Measurements from ENCODE around the gene ARFGAP1. TPM values are rescaled to one million over a fixed set of nuclear protein-coding genes. Genes with fewer than 3 reads are reported as not detected.

Gene ARFGAP1
- total and polyA plus RNA-seq, 2 of the 8 experiments (the other 6 are each of a cell fraction or from before 2014, with no cell fraction given), result 93.7 to 100 TPM

- Histone ChIP-seq H3K36me3 (ENCODE audit: control insufficient read depth in 2 of 4, insufficient read depth in 4 of 4, low read length in 3 of 4) (peaks cover 0 to 41% (median 12%) of the 10 kb centered on the region in 4 experiments; a peak in 5 of 8 replicates), H2AFZ (ENCODE audit: low read length) (no peak overlapping the region), H3K4me2 (ENCODE audit: insufficient read depth in 1 of 2, low read depth in 2 of 2, low read length in 2 of 2) (no peak overlapping the region), H3K79me2 (ENCODE audit: control insufficient read depth in 1 of 2, insufficient read depth in 2 of 2, low read length in 2 of 2) (no peaks in the 10 kb centered on the region), H3K56ac (replicated peaks; ENCODE audit: insufficient read length, low read depth, low read length) (no peak overlapping the region), H3K23ac (ENCODE audit: insufficient read length) (no peak overlapping the region), H4K20me1 (replicated peaks in 1 of 2; ENCODE audit: control insufficient read depth in 1 of 2, insufficient read depth in 2 of 2, low read length in 2 of 2) (peaks cover 3 to 15% of the 10 kb centered on the region in 2 experiments), H3K79me1 (ENCODE audit: low read depth, low read length) (no peaks in the 10 kb centered on the region), H2BK5ac (ENCODE audit: low read depth, low read length) (no peak overlapping the region), H3K27ac (ENCODE audit: low read depth, low read length) (no peak overlapping the region), H3K14ac (ENCODE audit: insufficient read length) (no peak overlapping the region), H4K5ac (ENCODE audit: insufficient read length, low read depth, low read length) (no peak overlapping the region), H3K4me1 (replicated peaks in 1 of 4; ENCODE audit: control insufficient read depth in 3 of 4, insufficient read depth in 4 of 4, low read length in 3 of 4) (peaks cover 0 to 7% (median 4%) of the 10 kb centered on the region in 4 experiments; a peak in 4 of 7 replicates), H3K9me3 (ENCODE audit: insufficient read depth in 2 of 2, low read depth in 1 of 2, low read length in 1 of 2) (no peaks in the 10 kb centered on the region), H4K8ac (ENCODE audit: extremely low read depth, insufficient read depth, low read length) (peak overlapping the region; percentile 51; the same call in 1 of the 2 replicates), H2AK5ac (ENCODE audit: low read depth, low read length) (no peak overlapping the region), H2BK20ac (ENCODE audit: low read length) (no peak overlapping the region), H3K18ac (ENCODE audit: extremely low read depth, low read length) (no peak overlapping the region), H2BK120ac (replicated peaks; ENCODE audit: low read depth, low read length) (no peak overlapping the region), H3K27me3 (replicated peaks in 1 of 4; ENCODE audit: control insufficient read depth in 3 of 4, extremely low read depth in 1 of 4, insufficient read depth in 3 of 4, low read length in 3 of 4) (no peaks in the 10 kb centered on the region), H3K9ac (replicated peaks in 1 of 4; ENCODE audit: extremely low read depth in 1 of 4, low read depth in 3 of 4, low read length in 3 of 4) (no peak overlapping the region), H2BK12ac (ENCODE audit: low read depth, low read length) (no peak overlapping the region), H4K91ac (replicated peaks; ENCODE audit: insufficient read length, low read length) (no peak overlapping the region), H2BK15ac (ENCODE audit: low read length) (no peak overlapping the region), H3K4me3 (ENCODE audit: extremely low read depth in 1 of 4, insufficient read depth in 2 of 4, low read depth in 3 of 4, low read length in 4 of 4) (no peak overlapping the region), H3K4ac (replicated peaks; ENCODE audit: insufficient read length, low read depth, low read length) (no peak overlapping the region), H3K23me2 (ENCODE audit: low read depth, low read length) (no peaks in the 10 kb centered on the region)
- WGBS, 2 experiments (ENCODE audit: extremely low coverage in 1 of 2, insufficient coverage in 1 of 2, insufficient read length in 1 of 2, insufficient replicate concordance in 2 of 2, low coverage in 1 of 2, low lambda C conversion rate in 2 of 2, missing lambda C conversion rate in 1 of 2), result 96% methylated on average over 43 of the region's 44 CpGs; no CpG with 5 or more reads in 1 of the 2 experiments
- CTCF ChIA-PET (ENCODE audit: partially characterized antibody), result interaction anchor here (1.5 to 9.6 kb wide), 3 partner anchors 9 to 61 kb away, joined by 6 to 82 read pairs (median 8); no protein-coding TSS in a partner anchor
- FAIRE-seq (no peak), DNase-seq (ENCODE audit: low read depth in 1 of 2, low spot score in 2 of 2) (no peak)
- POLR2A ChIA-PET (ENCODE audit: partially characterized antibody), result interaction anchor here (0.7 to 1.6 kb wide), 5 partner anchors 14 to 92 kb away, joined by 3 to 4 read pairs (median 3); no protein-coding TSS in a partner anchor
- no peak for TF ChIP-seq KDM1A (IDR thresholded peaks at IDR 0.05; ENCODE audit: borderline replicate concordance, low read length)
These were observed 13.3 kb downstream of the ARFGAP1 start for GRCh38 chr20:63285636-63286615.
